ENCODE data around the gene MAGI3. TPM values are rescaled to one million over a fixed set of nuclear protein-coding genes. Genes with fewer than 3 reads are reported as not detected.
A peak's percentile ranks its signal among the peaks of the same experiment; 100 is the strongest.

Gene MAGI3
- total and polyA plus RNA-seq, 7 donors = 11.4 to 22.5 (median 18.9) TPM

DNA sequence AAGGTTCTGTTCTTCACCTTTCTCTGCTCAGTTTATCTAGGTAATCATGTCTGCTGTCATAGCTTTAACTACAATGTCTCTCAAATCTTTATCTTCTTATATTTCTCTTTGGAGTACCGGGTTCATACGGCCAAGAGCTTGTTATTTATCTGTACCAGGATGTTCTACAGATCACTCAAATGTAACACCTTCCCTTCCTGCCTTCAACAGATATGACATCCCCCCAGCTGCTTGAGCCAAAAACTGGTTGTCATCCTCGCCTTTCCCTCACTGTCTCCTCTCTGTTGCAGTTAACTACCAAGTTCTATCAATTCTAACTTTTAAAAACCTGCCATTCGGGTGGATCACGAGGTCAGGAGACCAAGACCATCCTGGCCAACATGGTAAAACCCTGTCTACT lies 220.1 kb downstream of the MAGI3 start:
- intact Hi-C loops (cut with DNase I) = no loop called here
- peaks cover 0 to 14% (median 2%) of the 10 kb centered on the region in 4 donors for H3K4me1 ChIP-seq
- H3K4me3 ChIP-seq = no peak overlapping the region
- no peak for DNase-seq
- no peaks in the 10 kb centered on the region for H3K36me3 ChIP-seq
- H3K27me3 ChIP-seq = no peaks in the 10 kb centered on the region
- WGBS, 2 donors = 89 to 93% methylated on average over 5 of the region's 5 CpGs
- no peak overlapping the region for H3K27ac ChIP-seq
- no peaks in the 10 kb centered on the region for H3K9me3 ChIP-seq
- TF ChIP-seq POLR2AphosphoS5 (IDR thresholded peaks at IDR 0.05) (no peak), EP300 (IDR thresholded peaks at IDR 0.05) (no peak), POLR2A (IDR thresholded peaks at IDR 0.05) (no peak)
- TF ChIP-seq, protein P1, sequence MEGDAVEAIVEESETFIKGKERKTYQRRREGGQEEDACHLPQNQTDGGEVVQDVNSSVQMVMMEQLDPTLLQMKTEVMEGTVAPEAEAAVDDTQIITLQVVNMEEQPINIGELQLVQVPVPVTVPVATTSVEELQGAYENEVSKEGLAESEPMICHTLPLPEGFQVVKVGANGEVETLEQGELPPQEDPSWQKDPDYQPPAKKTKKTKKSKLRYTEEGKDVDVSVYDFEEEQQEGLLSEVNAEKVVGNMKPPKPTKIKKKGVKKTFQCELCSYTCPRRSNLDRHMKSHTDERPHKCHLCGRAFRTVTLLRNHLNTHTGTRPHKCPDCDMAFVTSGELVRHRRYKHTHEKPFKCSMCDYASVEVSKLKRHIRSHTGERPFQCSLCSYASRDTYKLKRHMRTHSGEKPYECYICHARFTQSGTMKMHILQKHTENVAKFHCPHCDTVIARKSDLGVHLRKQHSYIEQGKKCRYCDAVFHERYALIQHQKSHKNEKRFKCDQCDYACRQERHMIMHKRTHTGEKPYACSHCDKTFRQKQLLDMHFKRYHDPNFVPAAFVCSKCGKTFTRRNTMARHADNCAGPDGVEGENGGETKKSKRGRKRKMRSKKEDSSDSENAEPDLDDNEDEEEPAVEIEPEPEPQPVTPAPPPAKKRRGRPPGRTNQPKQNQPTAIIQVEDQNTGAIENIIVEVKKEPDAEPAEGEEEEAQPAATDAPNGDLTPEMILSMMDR (IDR thresholded peaks at IDR 0.05) = no peak

DNA sequence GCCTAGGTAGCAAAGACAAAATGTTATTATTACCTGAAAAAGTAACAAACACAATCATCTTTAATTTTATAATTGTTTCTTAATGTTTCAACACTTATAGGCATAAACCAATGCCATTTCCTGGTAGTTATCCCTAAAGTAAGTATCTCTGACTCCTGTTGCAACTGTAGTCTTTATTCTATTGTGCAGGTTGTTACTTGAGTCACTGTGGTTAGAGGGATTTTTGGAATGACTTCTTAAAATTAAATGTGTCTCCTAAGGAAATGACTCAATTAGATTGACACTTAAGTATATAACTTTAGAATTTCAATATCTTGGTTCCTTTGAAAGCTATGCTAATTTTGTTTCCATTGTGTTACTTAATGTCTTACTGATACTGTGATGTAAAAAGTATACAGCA lies 225.1 kb downstream of the MAGI3 start:
- peaks cover 0 to 54% (median 12%) of the 10 kb centered on the region in 4 donors for H3K4me1 ChIP-seq
- H3K27ac ChIP-seq = peak overlapping the region in 1 of 4 donors; percentile 4
- H3K4me3 ChIP-seq = no peak overlapping the region
- H3K36me3 ChIP-seq = no peaks in the 10 kb centered on the region
- no peak for TF ChIP-seq EP300 (IDR thresholded peaks at IDR 0.05)
- TF ChIP-seq, protein P1 (IDR thresholded peaks at IDR 0.05) = no peak
- TF ChIP-seq POLR2A (IDR thresholded peaks at IDR 0.05) = no peak
- TF ChIP-seq POLR2AphosphoS5 (IDR thresholded peaks at IDR 0.05) = no peak
- intact Hi-C loops (cut with DNase I) = no loop called here
- H3K27me3 ChIP-seq = no peaks in the 10 kb centered on the region
- H3K9me3 ChIP-seq = no peaks in the 10 kb centered on the region
- DNase-seq = no peak

DNA sequence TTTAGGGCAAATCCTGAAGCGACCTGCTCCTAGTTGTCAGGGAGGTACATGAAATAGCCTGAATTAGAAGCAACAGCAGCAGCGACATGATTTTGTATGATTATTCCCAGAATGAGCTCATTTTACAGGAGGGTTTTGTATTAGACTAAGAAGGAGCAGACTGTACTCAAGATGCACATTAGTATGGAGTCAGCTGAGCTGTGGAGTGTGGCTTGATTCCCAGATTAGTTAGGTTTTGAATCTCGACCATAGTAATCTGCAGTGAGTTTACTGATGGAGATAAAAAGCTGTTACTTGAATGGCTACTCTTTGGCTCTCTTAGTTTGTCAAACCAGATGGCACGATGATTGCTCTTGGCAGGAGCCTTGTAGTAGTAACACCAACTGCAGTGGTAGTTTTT lies 225.8 kb downstream of the MAGI3 start:
- Histone ChIP-seq H3K36me3 (no peaks in the 10 kb centered on the region), H3K9me3 (no peaks in the 10 kb centered on the region), H3K4me3 (no peak overlapping the region), H3K4me1 (peaks cover 0 to 54% (median 12%) of the 10 kb centered on the region in 4 donors), H3K27me3 (no peaks in the 10 kb centered on the region), H3K27ac (peak overlapping the region in 1 of 4 donors; percentile 4)
- TF ChIP-seq, protein P1 (IDR thresholded peaks at IDR 0.05) = no peak
- TF ChIP-seq POLR2AphosphoS5 (IDR thresholded peaks at IDR 0.05) (no peak), POLR2A (IDR thresholded peaks at IDR 0.05) (no peak), EP300 (IDR thresholded peaks at IDR 0.05) (no peak)
- no peak for DNase-seq
- 81 to 84% methylated on average over 4 of the region's 4 CpGs for WGBS, 2 donors
- intact Hi-C loops (cut with DNase I) = no loop called here

DNA sequence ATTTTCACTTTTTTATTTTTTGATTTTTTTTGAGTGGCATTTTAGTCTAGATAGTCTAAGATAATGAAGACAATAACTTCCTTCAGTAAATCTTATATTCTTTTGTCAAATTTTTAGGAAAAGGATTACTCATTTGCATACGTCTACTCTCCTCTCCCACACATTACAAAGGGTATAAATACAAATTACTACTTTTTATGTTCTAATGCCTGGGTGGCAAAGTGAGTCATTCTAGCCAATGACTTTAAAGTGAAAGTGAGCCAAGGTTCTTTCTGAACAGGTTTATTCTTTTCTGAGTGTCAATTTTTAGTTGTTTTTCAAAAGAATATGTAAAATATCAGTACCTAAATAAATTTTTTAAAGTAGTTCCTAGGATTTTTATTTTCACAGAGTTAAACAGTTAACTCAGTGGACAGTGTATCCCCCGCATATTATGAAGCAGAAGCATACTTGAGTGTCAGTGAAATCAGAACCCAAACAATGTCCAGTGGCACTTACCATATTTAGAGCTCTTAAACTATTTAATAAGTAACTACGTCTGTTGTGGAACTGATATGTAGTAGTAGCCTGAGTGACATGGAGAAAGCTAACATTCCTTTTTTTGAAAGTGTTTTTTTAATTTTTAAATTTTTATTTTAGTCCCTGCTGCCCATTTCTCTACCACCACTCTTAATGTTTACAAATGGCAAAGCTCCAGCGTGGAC lies 227.3 kb downstream of the MAGI3 start:
- 91 to 93% methylated on average over 4 of the region's 4 CpGs for WGBS, 2 donors

More for the DNA sequence above, 227.3 kb downstream of the MAGI3 start:
- TF ChIP-seq POLR2A (IDR thresholded peaks at IDR 0.05) = no peak
- TF ChIP-seq EP300 (IDR thresholded peaks at IDR 0.05) = no peak
- TF ChIP-seq, protein P1 (IDR thresholded peaks at IDR 0.05) = no peak
- peak in 1 of 4 donors; percentile 10 for TF ChIP-seq POLR2AphosphoS5 (IDR thresholded peaks at IDR 0.05)
- Histone ChIP-seq H3K27me3 (no peaks in the 10 kb centered on the region), H3K9me3 (no peaks in the 10 kb centered on the region), H3K4me1 (peaks cover 0 to 54% (median 12%) of the 10 kb centered on the region in 4 donors), H3K36me3 (no peaks in the 10 kb centered on the region), H3K4me3 (no peak overlapping the region), H3K27ac (peak overlapping the region in 1 of 4 donors; percentile 67)
- DNase-seq = no peak
- intact Hi-C loops (cut with DNase I) = no loop called here
